HTERT RPE-1 (cell line): ENCODE measurements around the gene DTX4.

Experiments used
- in situ Hi-C: fragments of 300-500 bp; cut with MboI; formaldehyde crosslinking; loops from 4 replicates; pipeline ENCODE4 v1.14.3; 2020; ENCODE audit warnings: low sequenced_read_pairs

DTX4 gene

GRCh38 chr11:59216641-59217564 lies 45.0 kb downstream of the DTX4 start:
- in situ Hi-C loops, result no loop called here

GRCh38 chr11:59218319-59218718 lies 46.4 kb downstream of the DTX4 start:
- in situ Hi-C loops, result no loop called here

GRCh38 chr11:59218893-59219292 lies 47.0 kb downstream of the DTX4 start:
- in situ Hi-C loops, result no loop called here

GRCh38 chr11:59219836-59220235 lies 47.9 kb downstream of the DTX4 start:
- in situ Hi-C loops, result no loop called here

- in situ Hi-C loops, result no loop called here
These were observed 49.5 kb downstream of the DTX4 start for GRCh38 chr11:59221441-59221840.

- in situ Hi-C loops, result no loop called here
These were observed 50.6 kb downstream of the DTX4 start for GRCh38 chr11:59222464-59223060.

GRCh38 chr11:59223177-59223576 lies 51.2 kb downstream of the DTX4 start:
- in situ Hi-C loops, result no loop called here

GRCh38 chr11:59223611-59224010 lies 51.7 kb downstream of the DTX4 start:
- in situ Hi-C loops, result no loop called here

GRCh38 chr11:59224351-59224928 lies 52.5 kb downstream of the DTX4 start:
- in situ Hi-C loops, result no loop called here

- in situ Hi-C loops, result no loop called here
These were observed 53.1 kb downstream of the DTX4 start for GRCh38 chr11:59225017-59225416.

- in situ Hi-C loops, result no loop called here
These were observed 54.5 kb downstream of the DTX4 start for GRCh38 chr11:59226396-59226795.

GRCh38 chr11:59240322-59240721 lies 68.4 kb downstream of the DTX4 start:
- in situ Hi-C loops, result no loop called here

- in situ Hi-C loops, result no loop called here
These were observed 71.7 kb downstream of the DTX4 start for GRCh38 chr11:59243633-59244032.

GRCh38 chr11:59247531-59248227 lies 75.7 kb downstream of the DTX4 start:
- in situ Hi-C loops, result no loop called here

- in situ Hi-C loops, result no loop called here
These were observed 77.6 kb downstream of the DTX4 start for GRCh38 chr11:59249535-59249934.

GRCh38 chr11:59253001-59253400 lies 81.1 kb downstream of the DTX4 start:
- in situ Hi-C loops, result no loop called here

GRCh38 chr11:59254286-59254685 lies 82.4 kb downstream of the DTX4 start:
- in situ Hi-C loops, result no loop called here

GRCh38 chr11:59255281-59255680 lies 83.3 kb downstream of the DTX4 start:
- in situ Hi-C loops, result no loop called here
